Astrocyte of the cerebellum (primary cell): ENCODE measurements around the gene AGAP1.

ENCODE experiments used
- DNase-seq: peaks from one replicate; pipeline ENCODE4 v3.0.0-alpha.2; 2011; ENCODE audit warnings: low read depth
- H3K4me3 ChIP-seq: 2 replicates; pipeline ENCODE4 v1.5.1; 2011; ENCODE audit warnings: mild to moderate bottlenecking, low read depth, low read length, moderate library complexity
- in situ Hi-C: cut with HindIII; loops from 2 replicates; pipeline ENCODE4 v1.10.0; 2017; ENCODE audit warnings: low sequenced_read_pairs
- TF ChIP-seq, protein P1 (sequence below): IDR thresholded peaks from 2 replicates; pipeline ENCODE4 v1.5.1; 2012; ENCODE audit warnings: low read length, low read depth, moderate library complexity, mild to moderate bottlenecking; ENCODE audit errors: missing control alignments

AGAP1 gene

DNA sequence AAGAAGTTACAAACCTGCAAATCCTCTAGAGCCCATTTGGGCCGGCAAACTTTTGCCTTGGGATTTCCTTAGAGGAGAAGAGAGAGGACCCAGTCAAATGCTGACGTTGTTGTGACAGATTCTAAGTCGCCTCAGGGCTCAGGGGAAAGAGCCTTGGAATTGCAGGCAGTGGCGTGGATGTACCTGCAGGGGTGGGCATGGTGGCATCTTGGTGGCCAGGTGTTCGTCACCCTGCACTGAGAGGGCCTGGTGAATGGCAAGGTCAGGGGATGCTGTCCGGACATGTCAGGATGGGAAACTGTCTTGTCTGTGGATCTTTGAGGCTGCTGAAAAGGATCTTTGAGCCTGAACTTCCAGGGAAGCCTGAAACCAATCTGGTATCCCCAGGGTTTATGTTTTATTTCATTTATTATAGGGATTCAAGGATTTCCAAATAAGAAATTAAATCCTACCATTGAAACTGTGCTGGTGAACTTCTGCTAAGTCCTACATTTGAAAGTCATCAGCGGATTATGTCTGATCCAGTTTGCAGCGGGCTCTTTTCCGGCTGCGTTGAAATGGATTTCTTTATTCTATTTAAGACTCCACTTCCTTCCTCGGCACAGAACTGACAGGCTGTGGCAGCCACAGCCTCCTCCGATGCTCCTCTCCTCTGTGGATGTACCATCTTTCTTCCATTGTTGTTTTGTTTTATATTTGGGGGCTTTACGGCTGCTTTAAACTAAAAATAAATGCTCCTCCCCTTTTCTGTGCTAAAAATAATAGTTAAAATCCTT is 207.6 kb downstream of the AGAP1 start:
- TF ChIP-seq, protein P1, sequence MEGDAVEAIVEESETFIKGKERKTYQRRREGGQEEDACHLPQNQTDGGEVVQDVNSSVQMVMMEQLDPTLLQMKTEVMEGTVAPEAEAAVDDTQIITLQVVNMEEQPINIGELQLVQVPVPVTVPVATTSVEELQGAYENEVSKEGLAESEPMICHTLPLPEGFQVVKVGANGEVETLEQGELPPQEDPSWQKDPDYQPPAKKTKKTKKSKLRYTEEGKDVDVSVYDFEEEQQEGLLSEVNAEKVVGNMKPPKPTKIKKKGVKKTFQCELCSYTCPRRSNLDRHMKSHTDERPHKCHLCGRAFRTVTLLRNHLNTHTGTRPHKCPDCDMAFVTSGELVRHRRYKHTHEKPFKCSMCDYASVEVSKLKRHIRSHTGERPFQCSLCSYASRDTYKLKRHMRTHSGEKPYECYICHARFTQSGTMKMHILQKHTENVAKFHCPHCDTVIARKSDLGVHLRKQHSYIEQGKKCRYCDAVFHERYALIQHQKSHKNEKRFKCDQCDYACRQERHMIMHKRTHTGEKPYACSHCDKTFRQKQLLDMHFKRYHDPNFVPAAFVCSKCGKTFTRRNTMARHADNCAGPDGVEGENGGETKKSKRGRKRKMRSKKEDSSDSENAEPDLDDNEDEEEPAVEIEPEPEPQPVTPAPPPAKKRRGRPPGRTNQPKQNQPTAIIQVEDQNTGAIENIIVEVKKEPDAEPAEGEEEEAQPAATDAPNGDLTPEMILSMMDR = no peak
- DNase-seq = no peak
- in situ Hi-C loops = no loop called here
- H3K4me3 ChIP-seq = no peak overlapping the region

DNA sequence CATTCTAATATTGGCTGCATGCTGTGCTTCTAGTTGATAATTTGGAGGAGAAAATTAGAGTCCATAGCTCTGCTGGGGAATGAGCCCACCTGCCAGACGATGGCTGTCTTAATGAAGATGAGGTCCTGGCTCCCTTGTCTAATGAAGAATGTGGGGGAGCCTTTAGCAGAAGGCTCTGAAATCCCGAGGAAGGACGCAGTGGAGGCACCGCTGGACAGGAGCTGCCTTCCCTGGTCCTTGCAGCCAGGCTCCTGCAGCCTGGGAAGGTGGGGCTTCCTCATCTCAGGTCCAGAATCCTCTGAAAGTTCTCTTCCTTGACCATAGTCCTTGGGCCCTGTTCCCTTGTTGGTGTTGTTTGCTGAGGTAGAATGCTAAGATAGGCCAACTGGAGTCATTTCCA is 208.3 kb downstream of the AGAP1 start:
- DNase-seq = no peak
- in situ Hi-C loops = no loop called here
- H3K4me3 ChIP-seq = no peak overlapping the region
- TF ChIP-seq, protein P1 = no peak

DNA sequence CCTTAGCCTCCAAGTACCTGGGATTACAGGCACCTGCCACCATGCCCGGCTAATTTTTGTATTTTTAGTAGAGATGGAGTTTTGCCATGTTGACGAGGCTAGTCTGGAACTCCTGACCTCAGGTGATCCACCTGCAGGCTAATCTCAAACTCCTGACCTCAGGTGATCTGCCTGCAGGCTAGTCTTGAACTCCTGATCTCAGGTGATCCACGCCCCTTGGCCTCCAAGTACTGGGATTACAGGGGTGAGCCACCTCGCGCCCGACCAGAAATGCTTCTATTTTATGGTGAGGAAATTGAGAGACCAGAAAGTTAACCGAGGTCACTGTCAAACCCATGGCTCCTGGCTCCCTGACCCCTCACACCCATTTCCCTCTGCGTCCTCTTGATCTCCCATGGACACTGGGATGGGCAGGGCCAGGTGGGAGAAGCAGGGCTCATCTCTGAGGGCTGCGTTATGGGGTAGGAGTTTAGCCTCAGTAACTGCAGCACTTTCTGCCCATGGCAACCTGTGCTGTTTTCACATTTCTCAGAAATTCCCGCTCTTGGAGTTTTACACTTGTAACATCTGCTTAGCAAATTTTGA is 210.0 kb downstream of the AGAP1 start:
- no peak overlapping the region for H3K4me3 ChIP-seq
- TF ChIP-seq, protein P1 = no peak
- in situ Hi-C loops = no loop called here
- DNase-seq = no peak

DNA sequence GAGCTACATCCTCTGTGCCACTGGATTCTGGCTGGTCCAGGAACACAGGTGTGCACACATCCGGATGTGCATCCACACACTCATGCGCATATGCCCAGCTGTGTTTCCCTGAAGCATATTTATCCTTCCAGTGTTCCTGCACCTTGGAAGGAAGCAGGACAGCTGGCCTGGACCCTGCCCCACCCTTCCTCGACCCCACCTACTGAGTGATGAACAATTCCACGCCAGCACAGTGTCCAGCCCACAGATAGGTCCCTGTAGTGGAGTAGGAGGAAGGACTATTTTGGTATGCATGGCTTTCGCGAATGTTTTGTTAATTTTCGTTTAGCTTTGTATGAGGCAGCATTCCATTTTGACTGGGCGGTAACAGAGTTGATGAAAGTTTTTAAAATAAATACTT is 211.5 kb downstream of the AGAP1 start:
- TF ChIP-seq, protein P1 = no peak
- in situ Hi-C loops = no loop called here
- no peak for DNase-seq
- no peak overlapping the region for H3K4me3 ChIP-seq

DNA sequence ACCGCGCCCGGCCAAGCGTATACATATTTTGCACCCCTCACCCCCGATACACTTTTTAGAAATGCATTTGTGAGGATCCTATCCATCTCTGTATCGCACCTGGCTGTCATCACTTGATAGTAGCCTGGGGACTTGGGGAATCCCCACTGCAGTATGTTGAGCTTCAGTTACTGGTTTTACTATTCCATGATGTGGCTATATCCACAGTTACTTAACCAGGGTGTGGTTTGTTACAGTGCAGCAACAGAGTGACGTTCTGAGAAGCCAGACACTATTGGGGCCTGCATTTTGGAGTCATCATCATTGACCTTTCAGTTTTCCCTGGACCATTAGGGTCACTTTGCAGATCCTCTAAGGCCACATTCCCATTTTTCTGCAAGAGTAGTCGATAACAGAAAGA is 212.7 kb downstream of the AGAP1 start:
- in situ Hi-C loops = no loop called here
- TF ChIP-seq, protein P1 = no peak
- DNase-seq = no peak
- H3K4me3 ChIP-seq = no peak overlapping the region

DNA sequence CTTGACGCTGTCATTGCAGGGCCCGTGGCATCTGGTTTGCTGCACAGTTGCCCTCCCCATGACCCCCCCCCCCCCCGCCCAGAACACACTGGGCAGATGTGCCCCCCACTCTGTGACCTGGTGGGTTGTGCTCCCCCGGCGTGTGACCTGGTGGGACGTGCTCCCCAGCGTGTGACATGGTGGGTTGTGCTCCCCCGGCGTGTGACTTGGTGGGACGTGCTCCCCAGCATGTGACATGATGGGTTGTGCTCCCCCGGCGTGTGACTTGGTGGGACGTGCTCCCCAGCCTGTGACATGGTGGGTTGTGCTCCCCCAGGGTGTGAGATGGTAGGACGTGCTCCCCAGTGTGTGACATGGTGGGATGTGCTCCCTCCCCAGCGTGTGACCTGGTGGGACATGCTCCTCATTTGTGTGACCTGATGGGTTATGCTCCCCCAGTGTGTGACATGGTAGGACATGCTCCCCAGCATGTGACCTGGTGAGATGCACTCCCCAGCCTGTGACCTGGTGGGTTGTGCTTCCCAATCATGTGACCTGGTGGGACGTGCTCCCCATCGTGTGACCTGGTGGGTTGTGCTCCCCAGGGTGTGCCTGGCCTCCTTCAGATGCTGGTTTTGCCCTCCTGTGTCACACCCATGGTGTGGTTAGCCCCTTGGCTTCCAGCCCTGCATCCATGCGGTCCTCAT is 213.7 kb downstream of the AGAP1 start:
- TF ChIP-seq, protein P1 = no peak
- H3K4me3 ChIP-seq = no peak overlapping the region
- in situ Hi-C loops = no loop called here
- DNase-seq = no peak
